Measurements from ENCODE around the gene RGCC. TPM values are rescaled to one million over a fixed set of nuclear protein-coding genes. Genes with fewer than 3 reads are reported as not detected.

Gene RGCC
- polyA plus RNA-seq, 1 donor from 2014 or later: not detected

DNA sequence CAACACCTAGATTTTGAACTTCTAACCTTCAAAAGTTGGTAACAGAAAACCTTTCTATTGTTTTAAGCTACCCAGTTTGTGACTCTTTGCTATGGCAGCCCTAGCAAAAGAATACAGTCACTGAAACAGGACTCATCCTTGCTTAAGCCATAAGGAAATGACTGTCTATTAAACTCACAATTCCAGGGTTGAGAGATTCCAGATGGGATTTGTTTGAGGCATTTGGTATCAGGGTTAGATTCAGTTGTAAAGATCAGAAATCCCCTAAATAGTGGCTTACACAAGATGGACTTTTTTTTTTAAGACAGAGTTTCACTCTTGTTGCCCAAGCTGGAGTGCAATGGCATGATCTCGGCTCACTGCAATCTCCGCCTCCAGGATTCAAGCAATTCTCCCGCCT, 41.1 kb upstream of the RGCC start:
- H3K4me3 ChIP-seq (ENCODE audit: low read length): no peak overlapping the region
- H3K9me2 ChIP-seq (ENCODE audit: insufficient read depth, low read length): no peaks in the 10 kb centered on the region
- TF ChIP-seq, protein P1, sequence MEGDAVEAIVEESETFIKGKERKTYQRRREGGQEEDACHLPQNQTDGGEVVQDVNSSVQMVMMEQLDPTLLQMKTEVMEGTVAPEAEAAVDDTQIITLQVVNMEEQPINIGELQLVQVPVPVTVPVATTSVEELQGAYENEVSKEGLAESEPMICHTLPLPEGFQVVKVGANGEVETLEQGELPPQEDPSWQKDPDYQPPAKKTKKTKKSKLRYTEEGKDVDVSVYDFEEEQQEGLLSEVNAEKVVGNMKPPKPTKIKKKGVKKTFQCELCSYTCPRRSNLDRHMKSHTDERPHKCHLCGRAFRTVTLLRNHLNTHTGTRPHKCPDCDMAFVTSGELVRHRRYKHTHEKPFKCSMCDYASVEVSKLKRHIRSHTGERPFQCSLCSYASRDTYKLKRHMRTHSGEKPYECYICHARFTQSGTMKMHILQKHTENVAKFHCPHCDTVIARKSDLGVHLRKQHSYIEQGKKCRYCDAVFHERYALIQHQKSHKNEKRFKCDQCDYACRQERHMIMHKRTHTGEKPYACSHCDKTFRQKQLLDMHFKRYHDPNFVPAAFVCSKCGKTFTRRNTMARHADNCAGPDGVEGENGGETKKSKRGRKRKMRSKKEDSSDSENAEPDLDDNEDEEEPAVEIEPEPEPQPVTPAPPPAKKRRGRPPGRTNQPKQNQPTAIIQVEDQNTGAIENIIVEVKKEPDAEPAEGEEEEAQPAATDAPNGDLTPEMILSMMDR (IDR thresholded peaks at IDR 0.05; ENCODE audit: poor library complexity, severe bottlenecking): no peak
- no peaks in the 10 kb centered on the region for H3K27me3 ChIP-seq (ENCODE audit: insufficient read depth, low read depth, low read length)
- H3K4me2 ChIP-seq (ENCODE audit: low read length): no peak overlapping the region
- no peaks in the 10 kb centered on the region for H3K36me3 ChIP-seq (ENCODE audit: insufficient read depth, low read length)
- H3K9me3 ChIP-seq (ENCODE audit: low read length): no peaks in the 10 kb centered on the region
- H3F3A ChIP-seq (ENCODE audit: insufficient read depth, low read length, poor library complexity, severe bottlenecking): no peaks in the 10 kb centered on the region
- H3K79me2 ChIP-seq (replicated peaks; ENCODE audit: insufficient read depth, low read length): no peaks in the 10 kb centered on the region
- no peak overlapping the region for H3K9ac ChIP-seq (ENCODE audit: low read length)
- H2AFZ ChIP-seq (ENCODE audit: low read depth, low read length): no peak overlapping the region
- H3K27ac ChIP-seq (ENCODE audit: low read length): no peak overlapping the region
- H4K20me1 ChIP-seq (ENCODE audit: insufficient read depth): no peaks in the 10 kb centered on the region

DNA sequence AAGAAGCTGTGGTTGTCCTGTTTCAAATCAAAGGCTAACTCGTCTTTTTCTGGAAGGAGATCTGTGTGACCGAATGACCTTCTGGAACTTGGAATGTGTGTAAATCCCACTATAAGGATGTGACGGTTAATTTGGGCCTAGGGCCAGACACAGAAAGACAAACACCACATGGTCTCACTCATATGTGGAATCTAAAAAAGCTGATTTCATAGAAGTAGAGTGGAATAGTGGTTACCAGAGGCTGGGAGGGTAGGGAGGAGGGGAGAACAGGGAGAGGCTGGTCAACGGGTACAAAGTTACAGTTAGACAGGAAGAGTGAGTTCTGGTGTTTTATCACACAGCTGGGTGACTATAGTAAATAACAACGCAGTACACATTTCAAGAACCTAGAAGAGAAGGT, 39.3 kb upstream of the RGCC start:
- no peak for TF ChIP-seq EZH2 (IDR thresholded peaks at IDR 0.05; ENCODE audit: borderline replicate concordance, insufficient read depth, low read length, poor library complexity, severe bottlenecking)
- TF ChIP-seq SMC3 (conservative IDR thresholded peaks at IDR 0.05; ENCODE audit: poor library complexity): no peak
- no peak for TF ChIP-seq TAF1 (IDR thresholded peaks at IDR 0.05; ENCODE audit: low read depth)
- H3K36me3 ChIP-seq (ENCODE audit: insufficient read depth, low read length): no peaks in the 10 kb centered on the region
- H3K79me2 ChIP-seq (replicated peaks; ENCODE audit: insufficient read depth, low read length): no peaks in the 10 kb centered on the region
- no peaks in the 10 kb centered on the region for H3K27me3 ChIP-seq (ENCODE audit: insufficient read depth, low read depth, low read length)
- H3K4me3 ChIP-seq (ENCODE audit: low read length): no peak overlapping the region
- no peak overlapping the region for H2AFZ ChIP-seq (ENCODE audit: low read depth, low read length)
- H3K27ac ChIP-seq (ENCODE audit: low read length): no peak overlapping the region
- H3K9ac ChIP-seq (ENCODE audit: low read length): no peak overlapping the region
- H3K9me2 ChIP-seq (ENCODE audit: insufficient read depth, low read length): no peaks in the 10 kb centered on the region
- H3F3A ChIP-seq (ENCODE audit: insufficient read depth, low read length, poor library complexity, severe bottlenecking): no peaks in the 10 kb centered on the region
- no peaks in the 10 kb centered on the region for H3K9me3 ChIP-seq (ENCODE audit: low read length)
- no peaks in the 10 kb centered on the region for H4K20me1 ChIP-seq (ENCODE audit: insufficient read depth)
- H3K4me2 ChIP-seq (ENCODE audit: low read length): no peak overlapping the region

DNA sequence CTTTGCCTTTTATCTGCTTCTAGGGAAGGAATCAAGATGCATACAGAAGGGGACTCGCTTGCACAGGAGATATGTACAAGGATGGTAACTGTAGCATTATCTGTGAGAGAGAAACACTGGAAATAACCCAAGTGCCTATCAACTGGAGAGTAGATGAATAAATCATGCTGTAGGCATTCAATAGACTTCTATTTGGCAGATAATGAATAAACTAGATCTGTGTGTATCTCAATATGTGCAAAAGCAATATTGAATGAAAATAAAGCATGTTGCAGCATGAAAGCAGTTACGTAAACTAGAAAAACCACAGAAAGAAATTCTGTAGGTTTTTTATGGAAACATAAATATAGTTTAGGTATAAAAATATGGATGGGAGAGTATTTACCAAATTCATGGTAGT, 38.6 kb upstream of the RGCC start:
- no peak overlapping the region for H3K27ac ChIP-seq (ENCODE audit: low read length)
- no peaks in the 10 kb centered on the region for H3K9me3 ChIP-seq (ENCODE audit: low read length)
- no peak overlapping the region for H3K4me3 ChIP-seq (ENCODE audit: low read length)
- no peak for TF ChIP-seq MXI1 (conservative IDR thresholded peaks at IDR 0.05; ENCODE audit: poor library complexity, severe bottlenecking)
- no peak for TF ChIP-seq POLR2AphosphoS5 (IDR thresholded peaks at IDR 0.05)
- TF ChIP-seq, protein P2, sequence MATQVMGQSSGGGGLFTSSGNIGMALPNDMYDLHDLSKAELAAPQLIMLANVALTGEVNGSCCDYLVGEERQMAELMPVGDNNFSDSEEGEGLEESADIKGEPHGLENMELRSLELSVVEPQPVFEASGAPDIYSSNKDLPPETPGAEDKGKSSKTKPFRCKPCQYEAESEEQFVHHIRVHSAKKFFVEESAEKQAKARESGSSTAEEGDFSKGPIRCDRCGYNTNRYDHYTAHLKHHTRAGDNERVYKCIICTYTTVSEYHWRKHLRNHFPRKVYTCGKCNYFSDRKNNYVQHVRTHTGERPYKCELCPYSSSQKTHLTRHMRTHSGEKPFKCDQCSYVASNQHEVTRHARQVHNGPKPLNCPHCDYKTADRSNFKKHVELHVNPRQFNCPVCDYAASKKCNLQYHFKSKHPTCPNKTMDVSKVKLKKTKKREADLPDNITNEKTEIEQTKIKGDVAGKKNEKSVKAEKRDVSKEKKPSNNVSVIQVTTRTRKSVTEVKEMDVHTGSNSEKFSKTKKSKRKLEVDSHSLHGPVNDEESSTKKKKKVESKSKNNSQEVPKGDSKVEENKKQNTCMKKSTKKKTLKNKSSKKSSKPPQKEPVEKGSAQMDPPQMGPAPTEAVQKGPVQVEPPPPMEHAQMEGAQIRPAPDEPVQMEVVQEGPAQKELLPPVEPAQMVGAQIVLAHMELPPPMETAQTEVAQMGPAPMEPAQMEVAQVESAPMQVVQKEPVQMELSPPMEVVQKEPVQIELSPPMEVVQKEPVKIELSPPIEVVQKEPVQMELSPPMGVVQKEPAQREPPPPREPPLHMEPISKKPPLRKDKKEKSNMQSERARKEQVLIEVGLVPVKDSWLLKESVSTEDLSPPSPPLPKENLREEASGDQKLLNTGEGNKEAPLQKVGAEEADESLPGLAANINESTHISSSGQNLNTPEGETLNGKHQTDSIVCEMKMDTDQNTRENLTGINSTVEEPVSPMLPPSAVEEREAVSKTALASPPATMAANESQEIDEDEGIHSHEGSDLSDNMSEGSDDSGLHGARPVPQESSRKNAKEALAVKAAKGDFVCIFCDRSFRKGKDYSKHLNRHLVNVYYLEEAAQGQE (IDR thresholded peaks at IDR 0.05; ENCODE audit: borderline replicate concordance): no peak
- no peak for TF ChIP-seq TAF1 (IDR thresholded peaks at IDR 0.05; ENCODE audit: low read depth)
- TF ChIP-seq RAD21 (conservative IDR thresholded peaks at IDR 0.05): no peak
- no peak for TF ChIP-seq EZH2 (IDR thresholded peaks at IDR 0.05; ENCODE audit: borderline replicate concordance, insufficient read depth, low read length, poor library complexity, severe bottlenecking)
- no peak for TF ChIP-seq SMC3 (conservative IDR thresholded peaks at IDR 0.05; ENCODE audit: poor library complexity)
- no peak for TF ChIP-seq EP300 (conservative IDR thresholded peaks at IDR 0.05; ENCODE audit: poor library complexity, severe bottlenecking)
- TF ChIP-seq, protein P1 (IDR thresholded peaks at IDR 0.05; ENCODE audit: poor library complexity, severe bottlenecking): no peak
- no peaks in the 10 kb centered on the region for H3K36me3 ChIP-seq (ENCODE audit: insufficient read depth, low read length)
- H3K4me2 ChIP-seq (ENCODE audit: low read length): no peak overlapping the region
- H3K9me2 ChIP-seq (ENCODE audit: insufficient read depth, low read length): no peaks in the 10 kb centered on the region
- H3K27me3 ChIP-seq (ENCODE audit: insufficient read depth, low read depth, low read length): no peaks in the 10 kb centered on the region
- no peak overlapping the region for H2AFZ ChIP-seq (ENCODE audit: low read depth, low read length)
- no peaks in the 10 kb centered on the region for H3F3A ChIP-seq (ENCODE audit: insufficient read depth, low read length, poor library complexity, severe bottlenecking)
- H3K9ac ChIP-seq (ENCODE audit: low read length): no peak overlapping the region
- H4K20me1 ChIP-seq (ENCODE audit: insufficient read depth): no peaks in the 10 kb centered on the region
- no peaks in the 10 kb centered on the region for H3K79me2 ChIP-seq (replicated peaks; ENCODE audit: insufficient read depth, low read length)
